GM19023 (cell line): Measurements from ENCODE around the gene FAF1.
A peak's percentile ranks its signal among the peaks of the same experiment; 100 is the strongest.
"Not testable (repeated sequence)": the region's sequence is repeated elsewhere in the genome, so short reads cannot be mapped to it uniquely, and the experiment has no call there.

ENCODE experiments used
- ATAC-seq: cut with Tn5 transposase; IDR thresholded peaks from one replicate; pipeline ENCODE4 v1.9.1; 2021; ENCODE audit warnings: mild to moderate bottlenecking, moderate library complexity; ENCODE audit not compliant: unreplicated experiment

Gene FAF1

DNA sequence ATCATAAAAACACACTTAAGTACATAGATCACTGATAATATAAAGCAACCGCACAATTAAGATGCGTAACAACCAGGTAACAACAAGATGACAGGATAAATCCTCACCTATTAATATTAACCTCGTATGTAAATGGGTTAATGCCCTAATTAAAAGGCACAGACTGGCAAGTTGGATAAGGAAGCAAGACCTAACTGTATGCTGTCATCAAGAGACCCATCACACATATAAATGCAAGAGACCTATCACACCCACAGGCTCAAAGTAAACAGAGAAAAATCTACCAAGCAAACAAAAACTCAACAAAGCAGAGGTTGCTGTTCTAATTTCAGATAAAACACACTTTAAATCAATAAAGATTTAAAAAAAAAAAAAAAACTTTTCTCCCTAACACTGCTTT is 151.8 kb downstream of the FAF1 start:
- ATAC-seq: no peak

DNA sequence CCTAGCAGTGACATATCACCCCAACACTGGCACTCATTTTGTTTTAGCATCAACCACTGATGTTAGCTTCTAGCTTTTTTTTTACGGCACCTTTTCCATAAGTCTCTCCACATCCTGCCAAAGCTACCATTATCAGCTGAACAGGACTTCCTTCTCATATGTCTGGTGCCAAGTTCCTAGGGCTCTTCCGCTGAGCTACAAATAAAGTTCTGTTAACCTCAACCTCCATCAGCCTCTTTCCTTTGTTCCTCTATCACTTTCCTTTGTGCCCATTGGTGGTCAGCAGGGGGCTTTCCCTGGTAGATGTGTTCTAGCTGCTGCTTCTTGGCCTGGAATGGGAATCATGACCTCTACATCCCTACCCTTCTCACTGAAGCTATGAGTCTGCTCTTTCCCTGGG is 163.8 kb downstream of the FAF1 start:
- ATAC-seq: no peak

GRCh38 chr1:50793521-50793920 is 166.5 kb downstream of the FAF1 start:
- ATAC-seq: no peak

GRCh38 chr1:50787266-50787665 is 172.8 kb downstream of the FAF1 start:
- no peak for ATAC-seq

DNA sequence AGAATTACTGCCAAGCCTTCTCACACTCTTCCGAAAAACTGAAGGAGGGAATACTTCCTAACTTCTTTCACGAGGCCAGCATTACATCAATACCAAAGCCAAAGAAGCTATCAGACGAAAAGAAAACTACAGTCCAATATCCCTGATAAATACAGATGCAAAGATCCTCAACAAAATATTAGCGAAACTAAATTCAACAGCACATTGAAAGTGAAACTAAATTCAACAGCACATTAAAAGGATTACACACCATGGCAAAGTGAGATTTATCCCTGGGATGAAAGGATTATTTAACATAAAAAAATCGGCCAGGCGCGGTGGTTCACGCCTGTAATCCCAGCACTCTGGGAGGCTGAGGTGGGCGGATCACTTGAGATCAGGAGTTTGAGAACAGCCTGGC is 176.8 kb downstream of the FAF1 start:
- no peak for ATAC-seq

GRCh38 chr1:50780797-50781196 is 179.3 kb downstream of the FAF1 start:
- no peak for ATAC-seq

DNA sequence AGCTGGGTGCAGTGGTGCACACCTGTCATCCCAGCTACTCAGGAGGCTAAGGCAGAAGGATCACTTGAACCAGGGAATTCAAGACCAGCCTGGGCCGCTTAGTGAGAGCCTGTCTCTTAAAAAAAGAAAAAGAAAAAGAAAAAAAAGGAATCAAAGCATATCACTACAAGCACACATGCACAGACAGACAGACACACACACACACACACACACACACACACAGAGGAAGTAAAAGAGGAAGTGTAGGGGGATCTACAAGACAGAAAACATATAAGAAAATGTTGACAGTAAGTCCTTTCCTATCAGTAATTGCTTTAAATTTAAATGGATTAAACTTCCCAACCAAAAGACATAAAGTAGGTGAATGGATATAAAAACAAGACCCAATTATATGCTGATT is 180.3 kb downstream of the FAF1 start:
- ATAC-seq: no peak

GRCh38 chr1:50775740-50776139 is 184.3 kb downstream of the FAF1 start:
- ATAC-seq: no peak

GRCh38 chr1:50774759-50775351 is 185.2 kb downstream of the FAF1 start:
- no peak for ATAC-seq

- ATAC-seq: no peak
Measured at GRCh38 chr1:50766688-50767087, 193.4 kb downstream of the FAF1 start.

DNA sequence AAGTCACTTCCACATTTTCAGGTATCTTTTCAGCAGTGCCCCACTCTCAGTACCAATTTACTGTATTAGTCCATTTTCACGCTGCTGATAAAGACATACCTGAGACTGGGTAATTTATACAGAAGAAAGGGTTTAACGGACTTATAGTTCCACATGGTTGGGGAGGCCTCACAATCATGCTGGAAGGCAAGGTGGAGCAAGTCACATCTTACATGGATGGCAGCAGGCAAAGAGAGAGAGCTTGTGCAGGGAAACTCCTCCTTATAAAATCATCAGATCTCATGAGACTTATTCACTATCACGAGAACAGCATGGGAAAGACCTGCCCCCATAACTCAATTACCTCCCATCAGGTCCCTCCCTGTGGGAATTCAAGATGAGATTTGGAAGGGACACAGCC is 203.5 kb downstream of the FAF1 start:
- ATAC-seq: not testable (repeated sequence)

- not testable (repeated sequence) for ATAC-seq
Measured at GRCh38 chr1:50754764-50755163, 205.3 kb downstream of the FAF1 start.

DNA sequence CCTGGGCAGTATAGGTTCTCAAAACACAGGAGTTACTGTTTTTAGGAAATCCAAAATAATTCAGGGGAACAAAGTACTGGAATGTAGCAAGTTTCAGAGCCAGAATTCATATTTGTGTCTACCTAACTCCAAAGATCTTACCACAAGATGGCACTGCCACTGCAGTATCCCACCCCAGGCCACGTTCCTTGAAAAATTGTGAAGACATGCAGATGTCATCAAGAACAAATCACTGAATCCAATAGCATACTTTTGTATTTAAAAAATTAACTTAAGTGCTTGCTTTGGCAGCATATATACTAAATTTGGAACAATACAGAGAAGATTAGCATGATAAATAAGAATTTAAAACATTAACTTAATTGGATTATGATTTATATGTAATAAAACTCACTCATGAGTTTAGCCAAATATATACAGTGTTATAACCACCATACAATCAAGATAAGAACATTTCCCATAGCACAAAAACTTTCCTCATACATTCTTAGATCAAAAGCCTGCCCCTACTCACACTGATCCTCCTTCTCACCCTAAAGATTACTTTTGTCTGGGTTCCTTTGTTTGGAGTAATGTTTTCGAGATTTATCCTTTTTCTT is 209.9 kb downstream of the FAF1 start:
- no peak for ATAC-seq

- no peak for ATAC-seq
Measured at GRCh38 chr1:50747394-50747793, 212.7 kb downstream of the FAF1 start.

DNA sequence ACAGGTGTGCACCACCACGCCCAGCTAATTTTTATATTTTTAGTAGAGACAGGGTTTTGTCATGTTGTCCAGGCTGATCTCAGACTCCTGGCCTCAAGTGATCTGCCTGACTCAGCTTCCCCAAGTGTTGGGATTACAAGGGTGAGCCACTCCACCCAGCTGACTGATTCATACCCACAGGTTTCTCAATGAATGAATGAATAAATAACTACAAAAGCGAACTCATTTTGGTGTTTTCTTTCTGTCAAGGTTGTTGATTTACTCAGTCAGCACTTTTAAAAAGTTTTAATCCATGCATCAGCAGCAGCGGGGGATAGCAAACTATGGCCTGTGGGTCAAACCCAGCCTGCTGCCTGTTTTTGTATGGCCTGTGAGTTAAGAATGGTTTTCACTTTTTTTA is 217.5 kb downstream of the FAF1 start:
- no peak for ATAC-seq

- ATAC-seq: no peak
Measured at GRCh38 chr1:50739125-50739524, 220.9 kb downstream of the FAF1 start.

- no peak for ATAC-seq
Measured at GRCh38 chr1:50735443-50735842, 224.6 kb downstream of the FAF1 start.

- ATAC-seq: not testable (repeated sequence)
Measured at GRCh38 chr1:50727578-50727977, 232.5 kb downstream of the FAF1 start.

DNA sequence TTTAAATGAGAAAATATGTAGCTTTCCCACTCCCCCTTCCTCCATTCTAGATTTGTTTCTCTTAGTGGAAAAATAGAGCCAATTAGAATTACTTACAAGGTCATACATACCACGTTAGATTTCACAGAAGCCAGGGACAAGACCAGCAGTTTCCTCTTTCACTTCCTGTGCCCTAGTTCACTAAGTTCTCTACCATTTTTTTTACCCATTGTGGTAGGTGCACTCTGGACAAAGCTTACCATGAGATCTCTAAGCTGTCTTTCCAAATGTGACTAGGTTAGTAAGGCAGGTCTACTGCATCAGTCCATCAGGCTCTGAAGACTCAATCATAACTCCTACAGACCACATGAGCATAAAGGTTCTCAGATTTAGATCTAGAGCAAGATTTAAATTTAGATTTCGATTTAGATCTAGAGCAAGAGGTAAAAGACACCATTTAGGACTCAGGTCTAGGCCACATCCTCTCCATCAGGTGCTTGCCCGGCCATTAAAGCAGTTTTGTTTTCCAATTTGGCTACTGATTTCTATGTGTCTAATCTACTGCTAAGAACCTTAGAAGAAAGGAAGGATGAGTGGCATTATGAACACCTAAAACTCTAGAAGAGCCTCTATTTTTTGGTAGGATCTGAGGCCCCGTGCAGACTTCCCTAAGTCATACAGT is 235.3 kb downstream of the FAF1 start:
- ATAC-seq: peak; percentile 72

- ATAC-seq: no peak
Measured at GRCh38 chr1:50720457-50721053, 239.5 kb downstream of the FAF1 start.

DNA sequence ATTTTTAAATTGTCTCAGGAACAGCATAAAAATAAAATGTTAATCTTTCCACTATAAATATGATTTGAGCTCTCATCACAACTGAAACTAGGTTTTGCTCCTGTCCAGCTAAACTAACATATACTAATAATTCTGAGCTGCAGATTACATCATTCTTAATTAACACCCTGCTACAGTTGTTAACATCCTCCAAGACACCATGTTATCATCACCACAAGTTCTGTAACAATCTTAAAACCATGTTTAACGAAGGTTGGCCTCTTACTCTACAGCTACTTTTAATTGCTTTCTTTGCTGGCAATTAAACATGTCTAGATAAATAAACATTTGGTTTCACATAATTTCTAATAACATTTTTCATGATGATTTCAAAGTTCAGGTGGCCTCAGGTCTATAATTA is 240.9 kb downstream of the FAF1 start:
- no peak for ATAC-seq

- ATAC-seq: no peak
Measured at GRCh38 chr1:50717327-50717726, 242.7 kb downstream of the FAF1 start.
